GM11168 (cell line): ENCODE results near the gene YAP1.

Experiments
- in situ Hi-C: fragments of 300-500 bp; cut with MboI; formaldehyde crosslinking; loops from one replicate; pipeline ENCODE4 v1.12.0; 2022; ENCODE audit warnings: low sequenced_read_pairs; ENCODE audit not compliant: unreplicated experiment

YAP1 gene

GRCh38 chr11:102155676-102156075, 45.4 kb downstream of the YAP1 start:
- in situ Hi-C loops, result no loop called here

GRCh38 chr11:102157219-102157618, 47.0 kb downstream of the YAP1 start:
- in situ Hi-C loops, result no loop called here

- in situ Hi-C loops, result no loop called here
Observed at GRCh38 chr11:102158164-102158735, 48.0 kb downstream of the YAP1 start.

- in situ Hi-C loops, result no loop called here
Observed at GRCh38 chr11:102163368-102163767, 53.1 kb downstream of the YAP1 start.

GRCh38 chr11:102166175-102167064, 56.2 kb downstream of the YAP1 start:
- in situ Hi-C loops, result no loop called here

GRCh38 chr11:102168481-102168880, 58.2 kb downstream of the YAP1 start:
- in situ Hi-C loops, result no loop called here

- in situ Hi-C loops, result no loop called here
Observed at GRCh38 chr11:102171101-102171500, 60.9 kb downstream of the YAP1 start.

GRCh38 chr11:102172127-102172848, 62.0 kb downstream of the YAP1 start:
- in situ Hi-C loops, result no loop called here

- in situ Hi-C loops, result no loop called here
Observed at GRCh38 chr11:102177126-102177525, 66.9 kb downstream of the YAP1 start.

- in situ Hi-C loops, result no loop called here
Observed at GRCh38 chr11:102177974-102178631, 67.9 kb downstream of the YAP1 start.

GRCh38 chr11:102179371-102179770, 69.1 kb downstream of the YAP1 start:
- in situ Hi-C loops, result no loop called here

- in situ Hi-C loops, result no loop called here
Observed at GRCh38 chr11:102184269-102184987, 74.2 kb downstream of the YAP1 start.

- in situ Hi-C loops, result no loop called here
Observed at GRCh38 chr11:102186551-102187191, 76.4 kb downstream of the YAP1 start.

GRCh38 chr11:102187416-102188151, 77.3 kb downstream of the YAP1 start:
- in situ Hi-C loops, result no loop called here

GRCh38 chr11:102188488-102188887, 78.2 kb downstream of the YAP1 start:
- in situ Hi-C loops, result no loop called here

GRCh38 chr11:102191832-102192231, 81.6 kb downstream of the YAP1 start:
- in situ Hi-C loops, result no loop called here

- in situ Hi-C loops, result no loop called here
Observed at GRCh38 chr11:102192349-102193066, 82.3 kb downstream of the YAP1 start.

GRCh38 chr11:102194257-102194656, 84.0 kb downstream of the YAP1 start:
- in situ Hi-C loops, result no loop called here
